Progenitor cell of endocrine pancreas (in vitro differentiated cells): ENCODE data around the gene LMAN2. TPM values are rescaled to one million over a fixed set of nuclear protein-coding genes. Genes with fewer than 3 reads are reported as not detected.
"Not testable (repeated sequence)": the region's sequence is repeated elsewhere in the genome, so short reads cannot be mapped to it uniquely, and the experiment has no call there.

ENCODE experiments used
- DNase-seq: peaks from one replicate; pipeline ENCODE4 v3.0.0; 2021; ENCODE audit warnings: low spot score; ENCODE audit not compliant: unreplicated experiment
- H3K27ac Mint-ChIP-seq: 2 replicates; pipeline ENCODE4 v1.8.0; 2021; ENCODE audit warnings: mild to moderate bottlenecking, moderate library complexity, mixed read lengths
- H3K27me3 Mint-ChIP-seq: 2 replicates; pipeline ENCODE4 v1.8.0; 2021; ENCODE audit warnings: mixed read lengths
- H3K36me3 Mint-ChIP-seq: 2 replicates; pipeline ENCODE4 v1.8.0; 2022; ENCODE audit warnings: mixed read lengths; ENCODE audit not compliant: insufficient read depth
- H3K4me1 Mint-ChIP-seq: 2 replicates; pipeline ENCODE4 v1.8.0; 2021; ENCODE audit warnings: low read depth, mixed read lengths
- H3K4me3 Mint-ChIP-seq: 2 replicates; pipeline ENCODE4 v1.8.0; 2021; ENCODE audit warnings: low read depth, mild to moderate bottlenecking, moderate library complexity, mixed read lengths
- H3K9me3 Mint-ChIP-seq: 2 replicates; pipeline ENCODE4 v1.8.0; 2021; ENCODE audit warnings: low read depth, mixed read lengths
- CTCF ChIP-seq: fragments of 200-600 bp; sonication (generic); IDR thresholded peaks from one replicate; pipeline ENCODE4 v1.5.0; 2021; ENCODE audit warnings: antibody characterized with exemption, mild to moderate bottlenecking; ENCODE audit not compliant: unreplicated experiment
- total RNA-seq: library from RNA; stranded (reverse); gene quantifications from 2 replicates; pipeline ENCODE4 v1.2.1, GENCODE V29; 2021

The LMAN2 gene
- total RNA-seq, 1 donor from 2014 or later, result 111 TPM

- peaks cover 10% of the 10 kb centered on the region for H3K4me1 Mint-ChIP-seq
- H3K27ac Mint-ChIP-seq, result no peak overlapping the region
- H3K4me3 Mint-ChIP-seq, result no peak overlapping the region
Measured at GRCh38 chr5:177377851-177378776, 26.6 kb upstream of the LMAN2 start.

GRCh38 chr5:177376107-177376506, 24.6 kb upstream of the LMAN2 start:
- H3K9me3 Mint-ChIP-seq, result no peaks in the 10 kb centered on the region
- no peak overlapping the region for H3K4me3 Mint-ChIP-seq
- DNase-seq, result no peak
- no peaks in the 10 kb centered on the region for H3K36me3 Mint-ChIP-seq
- peaks cover under 1% of the 10 kb centered on the region for H3K27me3 Mint-ChIP-seq
- no peak for TF ChIP-seq CTCF
- H3K4me1 Mint-ChIP-seq, result peaks cover 13% of the 10 kb centered on the region
- H3K27ac Mint-ChIP-seq, result no peak overlapping the region

More at GRCh38 chr5:177377851-177378776, 26.6 kb upstream of the LMAN2 start:
- no peak for TF ChIP-seq CTCF
- no peak for DNase-seq
- no peaks in the 10 kb centered on the region for H3K36me3 Mint-ChIP-seq
- H3K27me3 Mint-ChIP-seq, result peaks cover 11% of the 10 kb centered on the region
- no peaks in the 10 kb centered on the region for H3K9me3 Mint-ChIP-seq

- H3K27ac Mint-ChIP-seq, H3K4me3 Mint-ChIP-seq, H3K27me3 Mint-ChIP-seq, DNase-seq, H3K36me3 Mint-ChIP-seq, H3K9me3 Mint-ChIP-seq: not testable (repeated sequence)
- H3K4me1 Mint-ChIP-seq, result peaks cover 13% of the 10 kb centered on the region
Measured at GRCh38 chr5:177375516-177375915, 24.0 kb upstream of the LMAN2 start.

DNA sequence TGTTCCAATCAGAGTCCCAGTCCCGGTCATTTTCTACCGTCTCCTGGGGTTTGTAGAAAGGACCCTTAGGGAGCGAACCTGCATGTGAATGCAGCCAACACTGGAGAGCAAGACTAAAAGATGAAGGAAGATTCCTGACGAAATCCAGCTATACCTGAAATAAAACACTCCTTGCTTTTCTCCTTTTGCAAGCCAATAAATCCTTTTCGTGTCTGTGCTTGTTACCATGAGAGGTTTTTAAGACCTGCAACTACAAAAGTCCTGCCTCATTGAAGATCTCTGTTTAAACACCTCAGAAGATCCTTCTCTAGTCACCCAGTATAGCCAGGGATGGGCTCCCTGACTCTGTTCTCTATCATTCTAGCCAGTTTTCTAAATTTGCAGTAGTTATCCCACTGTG, 22.7 kb upstream of the LMAN2 start:
- H3K27ac Mint-ChIP-seq, result no peak overlapping the region
- H3K9me3 Mint-ChIP-seq, result no peaks in the 10 kb centered on the region
- no peaks in the 10 kb centered on the region for H3K36me3 Mint-ChIP-seq
- no peak for DNase-seq
- no peak overlapping the region for H3K4me3 Mint-ChIP-seq
- TF ChIP-seq CTCF, result no peak
- H3K27me3 Mint-ChIP-seq, result peaks cover 2% of the 10 kb centered on the region
- H3K4me1 Mint-ChIP-seq, result peaks cover 8% of the 10 kb centered on the region

DNA sequence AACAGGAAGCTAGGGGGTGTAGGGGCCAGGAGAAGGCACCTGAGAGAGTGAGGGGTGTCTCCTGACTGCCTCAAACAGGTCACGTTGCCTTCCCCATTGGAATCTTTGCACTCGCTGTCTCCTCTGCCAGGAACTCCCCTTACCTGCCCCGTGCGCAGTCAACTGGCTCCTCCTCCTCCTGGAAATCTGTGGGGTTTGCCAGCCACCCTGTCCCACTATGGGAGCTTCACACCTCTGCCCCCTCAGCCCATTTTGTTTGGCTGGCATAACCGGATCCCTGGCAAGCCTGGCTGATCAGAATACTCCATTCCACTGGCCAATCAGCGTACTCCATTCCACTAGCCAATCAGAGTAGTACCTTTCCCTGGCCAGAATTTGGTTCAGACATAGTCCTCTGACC, 22.3 kb upstream of the LMAN2 start:
- H3K36me3 Mint-ChIP-seq, result no peaks in the 10 kb centered on the region
- no peak overlapping the region for H3K27ac Mint-ChIP-seq
- no peak for TF ChIP-seq CTCF
- H3K27me3 Mint-ChIP-seq, result peaks cover 6% of the 10 kb centered on the region
- no peak overlapping the region for H3K4me3 Mint-ChIP-seq
- H3K4me1 Mint-ChIP-seq, result peaks cover 5% of the 10 kb centered on the region
- no peak for DNase-seq
- H3K9me3 Mint-ChIP-seq, result no peaks in the 10 kb centered on the region

GRCh38 chr5:177372910-177373309, 21.4 kb upstream of the LMAN2 start:
- Mint-ChIP-seq H3K9me3 (no peaks in the 10 kb centered on the region), H3K36me3 (no peaks in the 10 kb centered on the region), H3K27ac (no peak overlapping the region), H3K4me1 (peaks cover 4% of the 10 kb centered on the region), H3K4me3 (no peak overlapping the region), H3K27me3 (peaks cover 11% of the 10 kb centered on the region)
- DNase-seq, result no peak
- TF ChIP-seq CTCF, result no peak
